Measurements from ENCODE around the gene WASHC3.
"Not testable (repeated sequence)": the region's sequence is repeated elsewhere in the genome, so short reads cannot be mapped to it uniquely, and the experiment has no call there.

Gene WASHC3

DNA sequence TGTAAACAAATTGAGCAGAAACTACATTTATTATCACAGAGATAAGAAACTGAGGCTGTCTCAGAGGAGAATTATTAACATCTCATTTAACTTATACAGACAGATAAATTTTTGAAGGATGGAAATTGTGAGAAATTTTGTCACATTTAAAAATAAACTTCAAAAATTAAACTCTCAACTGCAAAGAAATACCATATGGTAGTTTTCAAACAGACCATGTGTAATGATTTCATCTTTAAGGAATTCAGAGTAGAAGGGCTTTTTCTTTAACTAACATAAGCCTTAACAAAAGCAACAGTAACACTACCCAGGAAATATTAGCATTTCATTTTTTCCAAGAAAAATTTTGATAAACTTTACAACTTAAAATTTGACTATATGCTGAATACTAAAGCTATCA is 31.5 kb upstream of the WASHC3 start:
- no peaks in the 10 kb centered on the region for H3K9me3 ChIP-seq (ENCODE audit: control insufficient read depth, insufficient read depth, low read length)
- no peaks in the 10 kb centered on the region; the same call in 1 of the 2 replicates for H3F3A ChIP-seq (ENCODE audit: control insufficient read depth, insufficient read depth)
- no peaks in the 10 kb centered on the region for H3K9me2 ChIP-seq (replicated peaks; ENCODE audit: control insufficient read depth, low read length)
- peaks cover 67% of the 10 kb centered on the region for H3K36me3 ChIP-seq (ENCODE audit: control insufficient read depth, low read length)
- no peaks in the 10 kb centered on the region for H4K20me1 ChIP-seq (ENCODE audit: control insufficient read depth, insufficient read depth, low read depth, low read length)
- H3K4me3 ChIP-seq (ENCODE audit: low read length) = no peak overlapping the region
- no peaks in the 10 kb centered on the region for H3K4me1 ChIP-seq (ENCODE audit: control insufficient read depth, low read length)
- no peak overlapping the region for H3K27ac ChIP-seq (ENCODE audit: low read depth, low read length)
- no peak for TF ChIP-seq EZH2phosphoT487 (IDR thresholded peaks at IDR 0.05; ENCODE audit: borderline replicate concordance, low read length)
- TF ChIP-seq, protein P1, sequence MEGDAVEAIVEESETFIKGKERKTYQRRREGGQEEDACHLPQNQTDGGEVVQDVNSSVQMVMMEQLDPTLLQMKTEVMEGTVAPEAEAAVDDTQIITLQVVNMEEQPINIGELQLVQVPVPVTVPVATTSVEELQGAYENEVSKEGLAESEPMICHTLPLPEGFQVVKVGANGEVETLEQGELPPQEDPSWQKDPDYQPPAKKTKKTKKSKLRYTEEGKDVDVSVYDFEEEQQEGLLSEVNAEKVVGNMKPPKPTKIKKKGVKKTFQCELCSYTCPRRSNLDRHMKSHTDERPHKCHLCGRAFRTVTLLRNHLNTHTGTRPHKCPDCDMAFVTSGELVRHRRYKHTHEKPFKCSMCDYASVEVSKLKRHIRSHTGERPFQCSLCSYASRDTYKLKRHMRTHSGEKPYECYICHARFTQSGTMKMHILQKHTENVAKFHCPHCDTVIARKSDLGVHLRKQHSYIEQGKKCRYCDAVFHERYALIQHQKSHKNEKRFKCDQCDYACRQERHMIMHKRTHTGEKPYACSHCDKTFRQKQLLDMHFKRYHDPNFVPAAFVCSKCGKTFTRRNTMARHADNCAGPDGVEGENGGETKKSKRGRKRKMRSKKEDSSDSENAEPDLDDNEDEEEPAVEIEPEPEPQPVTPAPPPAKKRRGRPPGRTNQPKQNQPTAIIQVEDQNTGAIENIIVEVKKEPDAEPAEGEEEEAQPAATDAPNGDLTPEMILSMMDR (IDR thresholded peaks at IDR 0.05; ENCODE audit: low read depth, low read length, poor library complexity, severe bottlenecking) = no peak
- no peaks in the 10 kb centered on the region for H3K27me3 ChIP-seq (ENCODE audit: control insufficient read depth, low read length)
- H3K79me2 ChIP-seq (ENCODE audit: control insufficient read depth, low read length) = no peaks in the 10 kb centered on the region
- H3K4me2 ChIP-seq (ENCODE audit: low read length) = no peak overlapping the region

GRCh38 chr12:102089228-102089835 is 27.5 kb upstream of the WASHC3 start:
- peaks cover 43% of the 10 kb centered on the region for H3K36me3 ChIP-seq (ENCODE audit: control insufficient read depth, low read length)
- H3F3A ChIP-seq (ENCODE audit: control insufficient read depth, insufficient read depth); H3K27ac ChIP-seq (ENCODE audit: low read depth, low read length); H3K4me3 ChIP-seq (ENCODE audit: low read length); H3K27me3 ChIP-seq (ENCODE audit: control insufficient read depth, low read length); H4K20me1 ChIP-seq (ENCODE audit: control insufficient read depth, insufficient read depth, low read depth, low read length); H3K79me2 ChIP-seq (ENCODE audit: control insufficient read depth, low read length); H3K9me2 ChIP-seq (replicated peaks; ENCODE audit: control insufficient read depth, low read length); H3K9me3 ChIP-seq (ENCODE audit: control insufficient read depth, insufficient read depth, low read length); H3K4me1 ChIP-seq (ENCODE audit: control insufficient read depth, low read length); H3K4me2 ChIP-seq (ENCODE audit: low read length): not testable (repeated sequence)

GRCh38 chr12:102080842-102081241 is 19.1 kb upstream of the WASHC3 start:
- H3F3A ChIP-seq (ENCODE audit: control insufficient read depth, insufficient read depth) = no peaks in the 10 kb centered on the region
- H3K4me1 ChIP-seq (ENCODE audit: control insufficient read depth, low read length) = no peaks in the 10 kb centered on the region
- no peaks in the 10 kb centered on the region for H3K9me2 ChIP-seq (replicated peaks; ENCODE audit: control insufficient read depth, low read length)
- no peak overlapping the region for H3K4me2 ChIP-seq (ENCODE audit: low read length)
- no peaks in the 10 kb centered on the region for H3K79me2 ChIP-seq (ENCODE audit: control insufficient read depth, low read length)
- H3K36me3 ChIP-seq (ENCODE audit: control insufficient read depth, low read length) = peaks cover 72% of the 10 kb centered on the region
- H3K9me3 ChIP-seq (ENCODE audit: control insufficient read depth, insufficient read depth, low read length) = no peaks in the 10 kb centered on the region
- TF ChIP-seq, protein P1 (IDR thresholded peaks at IDR 0.05; ENCODE audit: low read depth, low read length, poor library complexity, severe bottlenecking) = no peak
- TF ChIP-seq EZH2phosphoT487 (IDR thresholded peaks at IDR 0.05; ENCODE audit: borderline replicate concordance, low read length) = no peak
- no peak overlapping the region for H3K27ac ChIP-seq (ENCODE audit: low read depth, low read length)
- no peak overlapping the region for H3K4me3 ChIP-seq (ENCODE audit: low read length)
- no peaks in the 10 kb centered on the region for H3K27me3 ChIP-seq (ENCODE audit: control insufficient read depth, low read length)
- H4K20me1 ChIP-seq (ENCODE audit: control insufficient read depth, insufficient read depth, low read depth, low read length) = no peaks in the 10 kb centered on the region

GRCh38 chr12:102072092-102072491 is 10.3 kb upstream of the WASHC3 start:
- not testable (repeated sequence) for H3K27me3 ChIP-seq (ENCODE audit: control insufficient read depth, low read length); H3F3A ChIP-seq (ENCODE audit: control insufficient read depth, insufficient read depth); H3K9me3 ChIP-seq (ENCODE audit: control insufficient read depth, insufficient read depth, low read length); H3K4me1 ChIP-seq (ENCODE audit: control insufficient read depth, low read length); H4K20me1 ChIP-seq (ENCODE audit: control insufficient read depth, insufficient read depth, low read depth, low read length); H3K79me2 ChIP-seq (ENCODE audit: control insufficient read depth, low read length); H3K27ac ChIP-seq (ENCODE audit: low read depth, low read length); H3K4me2 ChIP-seq (ENCODE audit: low read length); H3K9me2 ChIP-seq (replicated peaks; ENCODE audit: control insufficient read depth, low read length); H3K4me3 ChIP-seq (ENCODE audit: low read length)
- H3K36me3 ChIP-seq (ENCODE audit: control insufficient read depth, low read length) = peaks cover 18% of the 10 kb centered on the region
